Measurements from ENCODE around the gene FNBP1L.
"Not testable (repeated sequence)": the region's sequence is repeated elsewhere in the genome, so short reads cannot be mapped to it uniquely, and the experiment has no call there.

Gene FNBP1L

DNA sequence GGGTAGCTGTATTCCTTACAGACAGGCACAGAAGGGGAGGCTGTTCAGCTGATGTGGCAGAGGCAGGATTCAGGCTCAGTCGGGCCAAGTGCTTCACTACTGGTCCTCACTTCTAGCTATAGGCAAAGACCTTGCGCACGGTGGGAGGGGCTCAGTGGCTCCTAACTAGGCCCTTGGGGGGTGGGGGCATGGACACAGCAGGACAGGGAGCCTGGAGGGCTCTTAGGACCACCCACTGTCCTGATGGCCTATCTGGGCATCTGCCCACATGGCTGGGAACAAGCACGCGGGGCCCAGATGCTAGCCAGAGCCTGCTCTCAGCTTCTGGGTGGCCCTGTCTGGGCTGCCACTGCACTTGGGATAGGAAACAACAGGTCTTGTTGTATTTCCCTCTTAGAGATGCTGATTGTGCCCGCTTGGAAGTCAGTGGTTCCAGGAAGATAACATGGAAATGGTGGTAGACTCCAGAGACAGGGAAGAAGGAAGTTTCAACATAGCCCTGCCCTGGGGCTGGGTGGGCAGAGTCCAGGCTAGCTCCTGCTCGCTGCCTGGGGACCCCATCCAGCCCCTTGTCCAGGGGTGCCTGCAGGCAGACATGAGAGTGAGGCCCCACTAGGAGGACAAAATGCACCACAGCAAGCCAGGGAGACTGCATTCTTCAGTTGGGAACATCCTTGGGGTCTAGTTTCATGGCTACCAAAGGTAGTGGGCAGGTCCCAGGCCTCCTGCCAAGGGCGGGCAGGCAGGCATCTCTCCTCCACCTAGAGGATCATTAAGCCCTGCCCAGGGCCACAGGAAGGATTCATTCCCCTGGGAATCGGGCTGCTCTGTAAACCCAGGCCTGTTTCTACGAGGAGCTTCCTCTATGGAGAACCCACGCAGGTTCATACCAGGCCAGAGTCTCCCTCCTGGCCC lies 131.2 kb downstream of the FNBP1L start:
- Mint-ChIP-seq H3K27me3 (no peaks in the 10 kb centered on the region), H3K27ac (no peak overlapping the region), H3K9me3 (no peaks in the 10 kb centered on the region), H3K36me3 (ENCODE audit: insufficient read depth) (no peaks in the 10 kb centered on the region), H3K4me1 (ENCODE audit: low read depth in 2 of 2) (no peaks in the 10 kb centered on the region), H3K4me3 (no peak overlapping the region)
- DNase-seq, result no peak
- no peak for ATAC-seq (replicated peaks)

DNA sequence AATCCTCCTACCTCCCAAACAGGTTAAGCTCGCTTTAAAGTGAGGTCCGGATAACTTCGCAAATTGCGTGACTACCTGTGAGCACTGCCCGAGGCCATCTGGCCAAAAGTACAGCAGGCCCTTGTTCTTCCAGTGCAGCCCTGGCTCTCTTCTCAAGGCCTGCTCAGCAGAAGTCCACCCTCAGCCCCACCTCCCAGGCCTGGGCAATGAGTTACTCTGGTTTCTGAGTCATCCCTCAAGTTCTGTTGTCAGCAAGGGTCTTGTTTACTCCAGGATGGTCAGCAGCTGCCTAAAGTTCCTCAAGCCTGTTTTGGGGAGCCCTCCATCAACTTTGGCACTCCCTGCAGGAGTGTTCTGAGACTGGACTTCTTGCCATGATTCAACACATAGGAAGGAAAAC lies 132.0 kb downstream of the FNBP1L start:
- no peak for ATAC-seq (replicated peaks)
- H3K36me3 Mint-ChIP-seq (ENCODE audit: insufficient read depth), result no peaks in the 10 kb centered on the region

DNA sequence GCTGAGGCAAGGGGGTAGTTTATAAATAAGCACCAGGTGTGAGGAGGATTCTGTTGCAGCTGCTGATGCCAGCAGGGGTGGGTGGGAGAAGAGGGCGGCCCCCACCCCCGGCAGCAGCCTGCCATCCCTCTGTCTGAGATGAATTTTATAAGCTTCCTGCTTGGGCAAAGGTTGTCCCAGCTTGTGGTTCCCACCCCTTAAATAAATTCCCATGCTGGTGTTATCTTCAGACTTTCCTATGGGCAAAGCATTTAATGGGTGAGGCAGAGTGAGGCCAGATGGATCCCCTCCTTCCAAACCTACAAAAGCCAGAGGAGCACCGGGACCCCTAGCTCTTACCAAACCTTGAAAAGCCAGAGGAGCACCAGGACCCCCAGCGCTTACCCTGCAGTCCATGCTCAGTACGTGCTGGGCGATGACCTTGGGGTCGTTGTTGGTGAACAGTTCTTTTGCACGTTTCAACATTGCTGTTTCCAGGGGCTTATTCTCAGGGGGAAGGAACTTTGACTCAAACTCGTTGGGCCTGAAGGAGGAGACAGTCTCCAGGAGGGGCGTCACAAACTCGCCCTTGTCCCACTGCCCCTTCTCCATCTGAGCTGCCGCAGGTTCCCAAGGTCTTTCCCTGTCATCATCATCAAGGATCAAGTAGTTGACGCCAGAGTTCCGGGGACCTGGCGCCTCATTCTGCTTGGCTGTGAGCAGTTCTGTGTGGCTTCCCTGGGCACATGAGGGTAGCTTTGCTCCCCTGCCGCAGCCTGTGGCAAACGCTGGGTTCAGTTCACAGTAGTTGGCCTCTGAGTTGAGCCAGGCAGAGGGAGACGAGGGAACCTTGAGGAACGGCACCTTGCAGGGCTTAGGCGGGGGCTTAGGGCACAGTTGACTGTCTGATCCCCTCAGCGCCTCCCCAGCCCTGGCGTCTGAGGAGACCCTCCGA lies 134.3 kb downstream of the FNBP1L start:
- no peaks in the 10 kb centered on the region for H3K36me3 Mint-ChIP-seq (ENCODE audit: insufficient read depth)
- ATAC-seq (replicated peaks), result no peak
- H3K27me3 Mint-ChIP-seq, result no peaks in the 10 kb centered on the region
- DNase-seq, result no peak
- H3K27ac Mint-ChIP-seq, result no peak overlapping the region
- H3K4me1 Mint-ChIP-seq (ENCODE audit: low read depth in 2 of 2), result no peaks in the 10 kb centered on the region
- H3K9me3 Mint-ChIP-seq, result no peaks in the 10 kb centered on the region
- no peak overlapping the region for H3K4me3 Mint-ChIP-seq

More for the DNA sequence above, 132.0 kb downstream of the FNBP1L start:
- H3K4me3 Mint-ChIP-seq, result no peak overlapping the region
- H3K4me1 Mint-ChIP-seq (ENCODE audit: low read depth in 2 of 2), result no peaks in the 10 kb centered on the region
- DNase-seq, result no peak
- no peak overlapping the region for H3K27ac Mint-ChIP-seq
- H3K9me3 Mint-ChIP-seq, result no peaks in the 10 kb centered on the region
- H3K27me3 Mint-ChIP-seq, result no peaks in the 10 kb centered on the region

DNA sequence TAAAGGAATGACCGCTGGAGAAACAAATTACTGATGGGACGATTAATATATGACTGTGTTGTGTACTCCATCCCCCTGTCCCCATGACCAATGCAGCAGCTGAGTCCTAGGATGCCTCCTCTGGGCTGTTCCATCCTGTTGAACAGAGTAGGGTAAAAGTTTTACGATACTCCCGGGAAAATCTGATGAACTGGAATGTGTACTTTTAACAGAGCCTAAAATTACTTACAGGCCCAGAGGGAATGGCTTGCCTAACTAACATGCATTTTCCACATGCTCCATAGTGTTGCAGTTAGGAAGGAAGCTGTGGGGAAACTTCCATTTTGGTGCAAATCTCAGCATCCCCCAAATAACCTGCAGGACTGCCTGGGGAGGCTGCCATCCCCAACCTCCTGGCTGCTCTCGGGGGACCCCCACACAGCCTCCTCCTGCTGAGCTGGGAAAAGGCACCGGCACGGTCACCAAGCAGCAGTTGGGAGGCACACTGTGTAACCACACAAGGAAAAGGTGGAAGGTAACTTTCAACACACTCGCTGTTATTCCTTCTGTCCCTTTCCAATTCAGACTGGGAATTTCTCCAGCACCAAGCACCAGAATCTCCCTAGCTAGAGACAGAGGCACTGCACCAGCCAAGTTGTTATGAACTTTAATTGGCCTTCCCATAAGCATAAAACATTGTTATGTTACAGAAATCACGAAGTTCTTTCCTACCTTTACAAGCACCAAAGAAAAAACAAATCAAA lies 136.5 kb downstream of the FNBP1L start:
- H3K4me3 Mint-ChIP-seq, result no peak overlapping the region
- DNase-seq (no peak), ATAC-seq (replicated peaks) (no peak)
- H3K27ac Mint-ChIP-seq, result no peak overlapping the region
- no peaks in the 10 kb centered on the region for H3K9me3 Mint-ChIP-seq
- H3K27me3 Mint-ChIP-seq, result peaks cover 0 to 6% of the 10 kb centered on the region in 2 donors
- peaks cover 4 to 5% of the 10 kb centered on the region in 2 donors for H3K4me1 Mint-ChIP-seq (ENCODE audit: low read depth in 2 of 2)
- no peaks in the 10 kb centered on the region for H3K36me3 Mint-ChIP-seq (ENCODE audit: insufficient read depth)

DNA sequence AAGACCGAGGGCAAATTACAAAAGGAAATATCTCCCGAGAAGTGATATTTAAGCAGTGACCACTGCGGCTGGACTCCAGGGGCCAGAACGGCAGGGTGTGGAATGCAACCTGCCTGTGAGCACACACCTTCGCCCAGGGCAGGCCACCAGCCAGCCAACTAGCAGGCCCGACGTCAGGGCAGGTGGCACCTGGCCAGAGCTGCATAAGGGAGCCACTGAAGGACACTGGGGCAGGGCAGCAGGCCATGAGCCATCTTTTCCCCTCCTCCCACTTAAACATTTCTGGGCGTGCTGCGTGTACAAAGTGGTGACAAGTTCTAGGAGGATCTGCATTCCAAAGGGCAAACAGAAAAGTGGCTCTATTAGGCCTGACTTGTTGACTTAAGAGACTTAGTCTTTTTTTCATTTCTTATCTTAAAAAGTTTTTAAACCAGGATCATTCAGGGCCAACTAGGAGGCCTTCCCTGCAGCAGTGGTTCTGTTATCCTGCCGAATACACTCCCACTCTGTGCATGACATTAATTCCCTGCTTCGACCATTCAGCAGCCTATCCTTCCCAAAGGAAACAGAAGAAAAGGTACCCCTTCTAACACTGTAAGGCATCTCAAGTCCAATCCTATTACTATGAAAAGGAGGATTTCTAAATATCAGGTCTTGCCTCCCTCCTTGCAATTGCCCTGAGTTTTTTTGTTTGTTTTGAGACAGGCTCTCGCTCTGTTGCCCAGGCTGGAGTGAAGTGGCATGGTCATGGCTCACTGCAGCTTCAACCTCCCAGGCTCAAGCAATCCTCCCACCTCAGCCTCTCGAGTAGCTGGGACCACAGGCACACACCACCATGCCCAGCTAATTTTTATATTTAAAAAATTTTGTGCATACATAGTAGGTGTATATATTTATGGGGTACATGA lies 137.4 kb downstream of the FNBP1L start:
- no peak for ATAC-seq (replicated peaks)
- Mint-ChIP-seq H3K4me3 (no peak overlapping the region), H3K4me1 (ENCODE audit: low read depth in 2 of 2) (peaks cover 4 to 5% of the 10 kb centered on the region in 2 donors), H3K9me3 (no peaks in the 10 kb centered on the region), H3K27ac (no peak overlapping the region), H3K27me3 (peaks cover 0 to 6% of the 10 kb centered on the region in 2 donors), H3K36me3 (ENCODE audit: insufficient read depth) (no peaks in the 10 kb centered on the region)
- no peak for DNase-seq

DNA sequence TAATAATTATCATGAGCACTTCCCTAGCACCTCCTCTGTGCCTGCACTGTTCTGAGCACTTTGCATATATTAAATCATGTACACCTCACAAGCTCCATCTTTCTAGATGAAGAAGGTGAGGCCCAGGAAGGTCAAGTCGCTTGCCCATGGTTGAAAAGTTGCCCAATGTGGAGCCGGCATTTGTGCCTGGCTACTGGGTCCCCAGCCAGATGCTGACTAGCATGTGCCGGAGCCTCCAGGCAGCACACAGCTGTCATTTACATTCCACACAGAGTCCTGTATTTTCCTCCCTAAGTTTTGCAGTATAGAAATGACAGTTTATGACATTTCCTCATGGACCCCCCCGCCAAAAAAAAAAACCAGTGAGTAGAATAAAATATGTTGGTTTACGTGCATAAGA lies 139.4 kb downstream of the FNBP1L start:
- Mint-ChIP-seq H3K36me3 (ENCODE audit: insufficient read depth) (no peaks in the 10 kb centered on the region), H3K4me1 (ENCODE audit: low read depth in 2 of 2) (peaks cover 8 to 9% of the 10 kb centered on the region in 2 donors)

DNA sequence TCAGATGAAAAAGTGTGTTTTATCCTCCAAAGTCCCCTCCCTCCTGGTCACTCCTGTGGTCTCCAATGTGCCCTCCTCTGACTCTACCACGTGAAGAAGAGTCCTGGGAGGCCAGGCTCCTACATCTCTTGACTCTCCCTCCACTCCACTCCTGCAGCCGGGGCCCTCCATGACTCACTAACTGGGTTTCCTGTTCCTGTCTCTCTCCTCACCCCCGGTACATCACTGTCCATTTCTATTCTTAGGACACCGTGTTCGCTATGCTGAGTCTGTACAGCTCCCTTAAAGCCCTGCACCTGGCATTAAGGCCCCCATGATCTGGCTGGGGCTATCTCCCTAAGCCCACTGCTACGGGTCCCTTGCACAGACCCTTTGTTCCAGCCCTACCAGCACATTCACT lies 140.3 kb downstream of the FNBP1L start:
- no peak for ATAC-seq (replicated peaks)
- H3K36me3 Mint-ChIP-seq (ENCODE audit: insufficient read depth), result no peaks in the 10 kb centered on the region
- no peak overlapping the region for H3K27ac Mint-ChIP-seq
- peaks cover 0 to 6% of the 10 kb centered on the region in 2 donors for H3K27me3 Mint-ChIP-seq
- H3K4me1 Mint-ChIP-seq (ENCODE audit: low read depth in 2 of 2), result peaks cover 8 to 9% of the 10 kb centered on the region in 2 donors
- no peaks in the 10 kb centered on the region for H3K9me3 Mint-ChIP-seq
- H3K4me3 Mint-ChIP-seq, result no peak overlapping the region
- no peak for DNase-seq

More for the DNA sequence above, 139.4 kb downstream of the FNBP1L start:
- no peak overlapping the region for H3K27ac Mint-ChIP-seq
- H3K9me3 Mint-ChIP-seq, result no peaks in the 10 kb centered on the region
- DNase-seq (no peak), ATAC-seq (replicated peaks) (no peak)
- no peak overlapping the region for H3K4me3 Mint-ChIP-seq
- peaks cover 0 to 6% of the 10 kb centered on the region in 2 donors for H3K27me3 Mint-ChIP-seq

DNA sequence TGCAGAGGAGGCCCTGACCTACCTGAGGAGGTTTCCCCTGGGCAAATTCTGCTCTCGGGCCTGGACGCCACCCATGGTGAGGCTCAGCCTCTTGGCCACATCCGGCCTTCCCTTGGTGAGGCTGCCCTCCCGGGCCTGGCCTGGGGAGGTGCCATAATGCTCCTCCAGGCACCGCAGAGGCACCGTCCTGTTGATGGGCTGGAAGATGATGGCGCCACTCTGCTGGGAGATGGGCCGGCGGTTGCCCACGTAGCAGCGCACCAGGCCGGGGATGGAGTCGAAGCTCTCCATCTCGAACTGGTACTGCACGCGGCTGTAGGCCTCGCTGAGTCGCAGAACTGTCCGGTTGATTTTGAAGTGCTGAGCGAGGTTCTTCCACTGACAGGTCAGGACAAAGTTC lies 141.0 kb downstream of the FNBP1L start:
- no peak for DNase-seq
- H3K4me3 Mint-ChIP-seq, result no peak overlapping the region
- no peak for ATAC-seq (replicated peaks)
- H3K36me3 Mint-ChIP-seq (ENCODE audit: insufficient read depth), result no peaks in the 10 kb centered on the region
- peaks cover 0 to 6% of the 10 kb centered on the region in 2 donors for H3K27me3 Mint-ChIP-seq
- H3K4me1 Mint-ChIP-seq (ENCODE audit: low read depth in 2 of 2), result peaks cover 8 to 9% of the 10 kb centered on the region in 2 donors
- H3K27ac Mint-ChIP-seq, result no peak overlapping the region
- no peaks in the 10 kb centered on the region for H3K9me3 Mint-ChIP-seq

DNA sequence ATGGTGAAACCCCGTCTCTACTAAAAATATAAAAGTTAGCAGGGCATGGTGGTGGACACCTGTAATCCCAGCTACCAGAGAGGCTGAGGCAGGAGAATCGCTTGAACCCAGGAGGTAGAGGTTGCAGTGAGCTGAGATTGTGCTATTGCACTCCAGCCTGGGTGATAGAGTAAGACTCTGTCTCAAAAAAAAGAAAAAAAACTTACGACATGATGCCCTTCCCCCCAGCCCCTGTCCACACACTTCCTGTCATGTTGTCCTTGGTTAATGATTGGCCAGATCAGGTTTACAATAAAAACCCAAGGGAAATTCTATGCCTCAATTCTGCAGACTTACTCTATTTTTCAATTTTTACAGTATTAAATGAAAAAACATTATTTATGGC lies 143.4 kb downstream of the FNBP1L start:
- not testable (repeated sequence) for H3K9me3 Mint-ChIP-seq; H3K27me3 Mint-ChIP-seq; H3K36me3 Mint-ChIP-seq (ENCODE audit: insufficient read depth); ATAC-seq (replicated peaks); H3K4me1 Mint-ChIP-seq (ENCODE audit: low read depth in 2 of 2); DNase-seq
- Mint-ChIP-seq H3K4me3 (peak overlapping the region; percentile 54 to 57), H3K27ac (peak overlapping the region in 1 of 2 donors; percentile 80)

DNA sequence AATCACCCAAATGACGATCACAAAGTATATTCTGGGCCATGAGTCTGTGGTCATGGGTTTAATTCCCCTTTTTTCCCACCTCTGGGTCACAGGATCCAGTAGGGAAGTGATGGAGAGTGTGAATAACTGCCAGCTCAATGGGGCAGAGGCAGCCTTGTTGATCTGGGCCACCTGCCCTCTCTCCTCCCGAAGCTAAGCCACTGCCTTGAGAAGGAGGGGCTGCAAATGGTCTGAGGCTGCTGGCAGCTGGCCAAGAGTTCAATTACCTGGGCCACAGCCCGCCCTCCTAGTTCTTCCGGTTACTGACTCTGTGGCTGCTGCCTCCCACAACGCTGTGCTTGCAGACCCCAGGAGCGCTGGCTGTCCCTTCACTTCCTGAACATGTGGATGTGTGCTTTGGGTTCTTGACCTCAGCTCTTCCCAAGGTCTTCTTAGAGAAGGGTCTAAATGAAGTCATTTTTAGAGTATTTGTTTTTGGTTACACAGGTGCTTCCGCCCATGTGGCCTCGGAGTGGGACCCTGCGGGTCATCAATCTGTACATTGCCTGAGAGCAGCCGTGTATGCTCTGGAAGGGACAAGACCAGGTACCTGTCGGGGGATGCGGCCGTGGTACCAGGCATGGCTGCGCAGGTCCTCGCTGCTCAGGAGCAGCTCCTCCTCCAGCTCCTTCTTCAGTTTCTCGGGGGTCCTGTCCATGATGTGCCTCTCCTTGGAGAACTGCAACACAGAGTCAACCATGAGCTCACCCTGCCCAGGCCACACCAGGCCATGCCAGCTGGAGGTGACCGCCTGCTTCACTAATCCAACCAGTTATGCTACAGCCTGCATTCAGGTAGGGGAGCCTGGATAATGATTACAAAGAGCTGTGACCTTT lies 144.0 kb downstream of the FNBP1L start:
- no peaks in the 10 kb centered on the region for H3K36me3 Mint-ChIP-seq (ENCODE audit: insufficient read depth)
- peak overlapping the region; percentile 54 to 57 for H3K4me3 Mint-ChIP-seq
- ATAC-seq (replicated peaks) (peak; percentile 57), DNase-seq (peak; percentile 8 to 23 (median 19))
- H3K27me3 Mint-ChIP-seq, result peaks cover 0 to 14% of the 10 kb centered on the region in 2 donors
- H3K9me3 Mint-ChIP-seq, result no peaks in the 10 kb centered on the region
- H3K27ac Mint-ChIP-seq, result peak overlapping the region; percentile 73 to 80
- peaks cover 8 to 9% of the 10 kb centered on the region in 2 donors for H3K4me1 Mint-ChIP-seq (ENCODE audit: low read depth in 2 of 2)

DNA sequence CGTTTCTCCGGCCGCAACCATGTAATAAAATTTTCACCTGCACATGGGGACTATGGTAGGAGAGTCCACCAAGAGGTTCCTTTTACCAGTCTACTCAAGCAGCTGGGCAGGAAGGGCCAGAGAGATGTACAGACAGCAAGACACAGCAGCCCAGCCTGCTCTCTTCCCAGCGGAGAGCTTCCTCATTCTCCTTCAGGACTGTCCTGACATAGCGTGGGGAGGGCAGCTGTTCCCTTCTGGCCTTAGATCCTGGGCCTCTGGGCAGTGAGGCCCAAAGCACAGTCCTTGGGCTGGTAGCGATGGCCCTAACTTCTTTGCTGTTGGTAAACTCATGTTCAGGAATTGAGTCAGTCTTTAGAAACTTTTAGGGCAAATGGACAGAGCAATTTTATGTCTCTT lies 144.6 kb downstream of the FNBP1L start:
- Mint-ChIP-seq H3K27ac (peak overlapping the region in 1 of 2 donors; percentile 73), H3K4me3 (no peak overlapping the region), H3K9me3 (no peaks in the 10 kb centered on the region), H3K4me1 (ENCODE audit: low read depth in 2 of 2) (peaks cover 8 to 9% of the 10 kb centered on the region in 2 donors), H3K36me3 (ENCODE audit: insufficient read depth) (no peaks in the 10 kb centered on the region), H3K27me3 (peaks cover 3 to 14% of the 10 kb centered on the region in 2 donors)
- ATAC-seq (replicated peaks) (no peak), DNase-seq (no peak)

Measured in effector memory CD8-positive, alpha-beta T cell (primary cell).